Osteocyte (in vitro differentiated cells): Measurements from ENCODE around the gene DOC2A. TPM values are rescaled to one million over a fixed set of nuclear protein-coding genes. Genes with fewer than 3 reads are reported as not detected.

ENCODE experiments used
- DNase-seq: peaks from one replicate; pipeline ENCODE4 v3.0.0; 2021; ENCODE audit warnings: mixed read lengths; ENCODE audit not compliant: unreplicated experiment; ENCODE audit errors: extremely low spot score
- H3K27ac Mint-ChIP-seq: one replicate; pipeline ENCODE4 v1.8.0; 2021; ENCODE audit warnings: mild to moderate bottlenecking, mixed read lengths; ENCODE audit not compliant: unreplicated experiment
- H3K27me3 Mint-ChIP-seq: one replicate; pipeline ENCODE4 v1.8.0; 2021; ENCODE audit warnings: mixed read lengths; ENCODE audit not compliant: unreplicated experiment
- H3K36me3 Mint-ChIP-seq: one replicate; pipeline ENCODE4 v1.8.0; 2021; ENCODE audit warnings: mixed read lengths; ENCODE audit not compliant: unreplicated experiment
- H3K4me1 Mint-ChIP-seq: one replicate; pipeline ENCODE4 v1.8.0; 2021; ENCODE audit warnings: mixed read lengths; ENCODE audit not compliant: unreplicated experiment
- H3K4me3 Mint-ChIP-seq: one replicate; pipeline ENCODE4 v1.8.0; 2021; ENCODE audit warnings: mild to moderate bottlenecking, moderate library complexity, mixed read lengths; ENCODE audit not compliant: unreplicated experiment
- H3K9me3 Mint-ChIP-seq: one replicate; pipeline ENCODE4 v1.8.0; 2021; ENCODE audit warnings: mixed read lengths; ENCODE audit not compliant: unreplicated experiment
- total RNA-seq: library from RNA; stranded (reverse); gene quantifications from 2 replicates; pipeline ENCODE4 v1.2.1, GENCODE V29; 2021
- TF ChIP-seq, protein P1 (sequence below): fragments of 200-600 bp; sonication (generic); IDR thresholded peaks from 2 replicates; pipeline ENCODE4 v1.5.0; 2021; ENCODE audit warnings: antibody characterized with exemption, mild to moderate bottlenecking, moderate library complexity

The DOC2A gene
- total RNA-seq, 1 donor from 2014 or later = 1.3 TPM

DNA sequence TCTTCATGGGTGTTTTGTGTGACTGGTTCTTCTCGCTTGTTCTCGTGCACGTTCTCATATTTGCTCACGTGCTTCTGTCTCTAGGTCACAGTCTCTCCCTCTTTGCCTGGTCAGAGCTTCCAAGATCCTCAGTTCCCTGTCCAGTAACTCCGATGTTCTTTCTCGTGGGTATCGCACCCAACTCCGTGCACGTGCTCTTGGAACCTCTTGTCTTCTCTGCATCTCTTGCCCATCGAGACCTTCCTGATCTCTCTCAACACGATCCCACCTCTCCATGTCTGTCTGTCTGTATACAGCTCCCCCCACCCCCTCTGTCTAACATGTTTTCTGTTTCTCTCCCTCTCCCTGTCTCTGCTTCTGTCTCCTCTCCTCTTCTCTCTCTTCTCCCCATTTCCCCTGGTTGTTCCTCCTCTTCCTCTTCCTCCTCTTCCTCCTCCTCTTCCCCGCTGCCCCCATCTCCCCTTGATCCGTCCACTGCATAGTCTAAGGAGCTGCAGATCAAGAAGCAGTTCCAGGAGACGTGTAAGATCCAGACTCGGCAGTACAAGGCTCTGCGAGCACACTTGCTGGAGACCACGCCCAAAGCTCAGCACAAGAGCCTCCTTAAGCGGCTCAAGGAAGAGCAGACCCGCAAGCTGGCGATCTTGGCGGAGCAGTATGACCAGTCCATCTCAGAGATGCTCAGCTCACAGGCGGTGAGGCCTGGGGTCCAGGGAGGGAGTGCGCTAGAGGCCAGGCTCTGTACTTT lies 21.5 kb downstream of the DOC2A start:
- Mint-ChIP-seq H3K27ac (no peak overlapping the region), H3K4me1 (peaks cover 2% of the 10 kb centered on the region), H3K36me3 (peaks cover 30% of the 10 kb centered on the region), H3K27me3 (no peaks in the 10 kb centered on the region), H3K4me3 (no peak overlapping the region), H3K9me3 (no peaks in the 10 kb centered on the region)
- no peak for DNase-seq
- TF ChIP-seq, protein P1, sequence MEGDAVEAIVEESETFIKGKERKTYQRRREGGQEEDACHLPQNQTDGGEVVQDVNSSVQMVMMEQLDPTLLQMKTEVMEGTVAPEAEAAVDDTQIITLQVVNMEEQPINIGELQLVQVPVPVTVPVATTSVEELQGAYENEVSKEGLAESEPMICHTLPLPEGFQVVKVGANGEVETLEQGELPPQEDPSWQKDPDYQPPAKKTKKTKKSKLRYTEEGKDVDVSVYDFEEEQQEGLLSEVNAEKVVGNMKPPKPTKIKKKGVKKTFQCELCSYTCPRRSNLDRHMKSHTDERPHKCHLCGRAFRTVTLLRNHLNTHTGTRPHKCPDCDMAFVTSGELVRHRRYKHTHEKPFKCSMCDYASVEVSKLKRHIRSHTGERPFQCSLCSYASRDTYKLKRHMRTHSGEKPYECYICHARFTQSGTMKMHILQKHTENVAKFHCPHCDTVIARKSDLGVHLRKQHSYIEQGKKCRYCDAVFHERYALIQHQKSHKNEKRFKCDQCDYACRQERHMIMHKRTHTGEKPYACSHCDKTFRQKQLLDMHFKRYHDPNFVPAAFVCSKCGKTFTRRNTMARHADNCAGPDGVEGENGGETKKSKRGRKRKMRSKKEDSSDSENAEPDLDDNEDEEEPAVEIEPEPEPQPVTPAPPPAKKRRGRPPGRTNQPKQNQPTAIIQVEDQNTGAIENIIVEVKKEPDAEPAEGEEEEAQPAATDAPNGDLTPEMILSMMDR = no peak

DNA sequence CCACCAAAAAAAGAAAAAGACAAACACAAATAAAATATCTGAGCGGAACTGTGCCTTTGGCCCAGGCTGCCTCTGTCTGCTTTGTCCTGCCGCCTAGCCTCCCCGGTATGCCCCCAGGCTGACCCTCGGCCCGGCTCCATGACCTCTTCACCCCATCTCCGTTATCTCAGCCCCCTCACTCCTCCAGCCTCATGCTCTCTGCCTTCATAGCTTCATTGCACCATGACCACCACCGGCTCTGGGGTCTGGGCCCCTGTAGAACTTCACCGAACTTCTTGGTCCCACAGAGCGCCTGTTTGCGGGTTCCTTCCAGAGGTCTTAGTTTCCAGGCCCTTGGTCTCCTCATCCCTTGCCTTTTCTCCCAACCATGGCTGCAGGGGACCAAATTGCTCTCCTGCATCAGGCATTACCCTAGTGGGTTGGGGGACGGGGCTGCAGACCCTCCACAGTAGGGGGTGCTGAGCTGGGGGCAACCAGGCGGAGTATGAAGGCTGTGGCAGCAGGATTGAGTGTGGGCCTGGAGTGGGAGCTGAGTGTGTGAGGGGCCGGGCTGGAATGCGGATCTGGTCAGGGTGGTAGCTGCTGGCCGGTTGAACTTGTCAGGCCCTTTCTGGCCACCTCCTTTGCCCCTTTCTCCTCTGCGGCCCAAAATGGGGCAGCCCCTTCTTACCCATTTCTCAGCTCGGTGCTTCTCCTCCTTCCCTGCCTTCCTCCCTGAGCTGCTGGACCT lies 22.3 kb downstream of the DOC2A start:
- Mint-ChIP-seq H3K36me3 (peaks cover 37% of the 10 kb centered on the region), H3K27me3 (no peaks in the 10 kb centered on the region), H3K27ac (no peak overlapping the region), H3K9me3 (no peaks in the 10 kb centered on the region), H3K4me1 (no peaks in the 10 kb centered on the region), H3K4me3 (no peak overlapping the region)
- DNase-seq = no peak
- TF ChIP-seq, protein P1 = no peak

DNA sequence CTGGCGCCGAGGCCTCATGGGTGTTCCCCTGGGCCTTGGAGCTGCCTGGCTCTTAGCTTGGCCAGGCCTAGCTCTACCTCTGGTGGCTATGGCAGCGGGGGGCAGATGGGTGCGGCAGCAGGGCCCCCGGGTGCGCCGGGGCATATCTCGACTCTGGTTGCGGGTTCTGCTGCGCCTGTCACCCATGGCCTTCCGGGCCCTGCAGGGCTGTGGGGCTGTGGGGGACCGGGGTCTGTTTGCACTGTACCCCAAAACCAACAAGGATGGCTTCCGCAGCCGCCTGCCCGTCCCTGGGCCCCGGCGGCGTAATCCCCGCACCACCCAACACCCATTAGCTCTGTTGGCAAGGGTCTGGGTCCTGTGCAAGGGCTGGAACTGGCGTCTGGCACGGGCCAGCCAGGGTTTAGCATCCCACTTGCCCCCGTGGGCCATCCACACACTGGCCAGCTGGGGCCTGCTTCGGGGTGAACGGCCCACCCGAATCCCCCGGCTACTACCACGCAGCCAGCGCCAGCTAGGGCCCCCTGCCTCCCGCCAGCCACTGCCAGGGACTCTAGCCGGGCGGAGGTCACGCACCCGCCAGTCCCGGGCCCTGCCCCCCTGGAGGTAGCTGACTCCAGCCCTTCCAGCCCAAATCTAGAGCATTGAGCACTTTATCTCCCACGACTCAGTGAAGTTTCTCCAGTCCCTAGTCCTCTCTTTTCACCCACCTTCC lies 23.3 kb downstream of the DOC2A start:
- H3K9me3 Mint-ChIP-seq = no peaks in the 10 kb centered on the region
- H3K4me3 Mint-ChIP-seq = no peak overlapping the region
- H3K4me1 Mint-ChIP-seq = no peaks in the 10 kb centered on the region
- no peak for DNase-seq
- TF ChIP-seq, protein P1 = no peak
- no peak overlapping the region for H3K27ac Mint-ChIP-seq
- H3K27me3 Mint-ChIP-seq = no peaks in the 10 kb centered on the region
- H3K36me3 Mint-ChIP-seq = peaks cover 42% of the 10 kb centered on the region

DNA sequence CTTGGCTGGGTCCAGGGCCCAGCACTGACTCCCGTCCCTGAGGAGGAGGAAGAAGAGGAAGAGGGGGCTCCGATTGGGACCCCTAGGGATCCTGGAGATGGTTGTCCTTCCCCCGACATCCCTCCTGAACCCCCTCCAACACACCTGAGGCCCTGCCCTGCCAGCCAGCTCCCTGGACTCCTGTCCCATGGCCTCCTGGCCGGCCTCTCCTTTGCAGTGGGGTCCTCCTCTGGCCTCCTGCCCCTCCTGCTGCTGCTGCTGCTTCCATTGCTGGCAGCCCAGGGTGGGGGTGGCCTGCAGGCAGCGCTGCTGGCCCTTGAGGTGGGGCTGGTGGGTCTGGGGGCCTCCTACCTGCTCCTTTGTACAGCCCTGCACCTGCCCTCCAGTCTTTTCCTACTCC lies 23.9 kb downstream of the DOC2A start:
- Mint-ChIP-seq H3K4me1 (no peaks in the 10 kb centered on the region), H3K36me3 (peaks cover 47% of the 10 kb centered on the region), H3K27ac (no peak overlapping the region), H3K27me3 (no peaks in the 10 kb centered on the region), H3K4me3 (no peak overlapping the region), H3K9me3 (no peaks in the 10 kb centered on the region)
- no peak for DNase-seq
- TF ChIP-seq, protein P1 = no peak

DNA sequence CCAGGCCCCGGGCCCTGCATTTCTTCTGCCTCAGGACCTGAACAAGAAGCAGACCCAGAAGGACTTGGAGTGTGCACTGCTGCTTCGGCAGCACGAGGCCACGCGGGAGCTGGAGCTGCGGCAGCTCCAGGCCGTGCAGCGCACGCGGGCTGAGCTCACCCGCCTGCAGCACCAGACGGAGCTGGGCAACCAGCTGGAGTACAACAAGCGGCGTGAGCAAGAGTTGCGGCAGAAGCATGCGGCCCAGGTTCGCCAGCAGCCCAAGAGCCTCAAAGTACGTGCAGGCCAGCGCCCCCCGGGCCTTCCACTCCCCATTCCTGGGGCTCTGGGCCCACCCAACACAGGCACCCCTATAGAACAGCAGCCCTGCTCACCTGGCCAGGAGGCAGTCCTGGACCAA lies 24.6 kb downstream of the DOC2A start:
- Mint-ChIP-seq H3K27ac (no peak overlapping the region), H3K4me3 (no peak overlapping the region), H3K4me1 (no peaks in the 10 kb centered on the region), H3K27me3 (no peaks in the 10 kb centered on the region), H3K9me3 (no peaks in the 10 kb centered on the region), H3K36me3 (peaks cover 50% of the 10 kb centered on the region)
- TF ChIP-seq, protein P1 = no peak
- no peak for DNase-seq
